ENCODE results near the gene STX3.
"Not testable (repeated sequence)": the region's sequence is repeated elsewhere in the genome, so short reads cannot be mapped to it uniquely, and the experiment has no call there.

STX3 gene

GRCh38 chr11:59791639-59792038, 36.5 kb downstream of the STX3 start:
- DNase-seq (ENCODE audit: low spot score): no peak

- no peak for DNase-seq (ENCODE audit: low spot score)
These were observed 37.3 kb downstream of the STX3 start for GRCh38 chr11:59792507-59792906.

GRCh38 chr11:59794417-59794816, 39.2 kb downstream of the STX3 start:
- no peak for DNase-seq (ENCODE audit: low spot score)

GRCh38 chr11:59800390-59801025, 45.3 kb downstream of the STX3 start:
- DNase-seq (ENCODE audit: low spot score): no peak

DNA sequence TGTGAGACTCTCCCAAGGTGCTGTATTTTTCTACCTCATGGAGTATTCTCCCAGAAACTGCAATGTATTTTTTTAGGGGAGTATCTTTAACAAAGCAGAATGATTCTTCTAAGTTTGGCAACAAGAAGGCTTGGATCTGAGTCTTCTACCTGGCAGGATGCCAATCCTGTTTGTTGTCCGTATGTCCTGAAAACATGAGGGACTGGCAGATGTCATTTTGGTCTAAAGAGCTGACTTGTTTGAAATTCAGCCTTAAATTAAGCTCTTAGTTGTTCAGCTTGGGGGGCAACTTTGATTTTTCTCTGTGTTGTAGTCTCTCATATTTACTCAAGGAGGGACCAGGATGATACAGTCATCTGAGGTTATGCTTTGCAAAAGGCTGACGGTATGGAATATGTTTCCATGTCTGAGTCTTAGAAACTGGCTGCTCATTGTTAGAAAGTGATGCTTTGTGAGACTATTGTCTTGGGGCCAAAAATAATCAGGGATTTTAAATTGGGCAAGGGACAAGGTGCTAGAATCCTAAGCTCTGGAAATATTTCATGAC, 46.1 kb downstream of the STX3 start:
- no peak for DNase-seq (ENCODE audit: low spot score)

- DNase-seq (ENCODE audit: low spot score): no peak
These were observed 46.9 kb downstream of the STX3 start for GRCh38 chr11:59801981-59802638.

- DNase-seq (ENCODE audit: low spot score): peak; percentile 75
These were observed 47.5 kb downstream of the STX3 start for GRCh38 chr11:59802639-59803176.

DNA sequence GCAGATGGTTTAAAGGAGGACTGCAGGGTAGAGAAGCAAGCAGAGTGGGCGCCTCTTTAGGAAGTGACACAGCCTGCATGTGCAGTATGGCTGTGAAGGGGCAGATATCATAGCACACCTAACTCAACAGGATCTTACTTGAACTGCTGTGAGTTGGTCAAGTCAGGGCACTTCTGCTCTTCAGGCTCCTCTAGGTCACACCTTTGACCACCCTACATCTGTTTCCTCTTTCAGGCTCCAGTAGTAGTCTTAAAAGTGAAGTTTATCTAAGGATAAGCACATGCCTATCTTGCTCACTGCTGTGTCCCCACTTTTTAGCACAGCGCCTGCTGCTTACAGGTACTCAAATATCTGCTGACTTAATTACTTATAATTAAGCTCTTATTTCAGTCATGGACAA, 48.9 kb downstream of the STX3 start:
- no peak for DNase-seq (ENCODE audit: low spot score)

DNA sequence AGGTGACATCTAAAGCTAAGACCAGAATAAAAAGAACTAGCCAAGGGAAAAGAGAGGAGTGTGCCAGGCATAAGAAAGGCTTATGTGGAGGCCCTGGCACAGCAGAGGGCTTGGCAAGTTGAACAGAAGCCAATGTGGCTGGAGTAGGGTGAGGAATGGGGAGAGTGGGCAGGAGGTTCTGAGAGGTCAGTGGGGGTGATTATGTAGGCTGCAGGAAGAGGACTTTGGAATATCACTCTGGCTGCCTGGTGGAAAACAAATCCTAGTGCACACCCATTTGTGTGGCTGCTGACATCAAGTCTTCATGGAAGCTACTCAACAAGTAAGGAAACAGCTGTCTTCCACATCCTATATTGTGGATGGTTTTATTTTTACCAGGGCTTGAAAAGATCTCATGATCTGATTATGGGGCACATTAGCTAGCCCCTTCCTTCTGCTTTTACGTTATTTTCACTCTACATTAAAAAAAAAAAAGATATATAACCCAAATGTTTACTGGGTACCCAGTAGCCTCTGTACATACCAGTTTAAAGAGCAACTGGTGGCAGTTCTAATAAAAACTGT, 52.0 kb downstream of the STX3 start:
- DNase-seq (ENCODE audit: low spot score): no peak

GRCh38 chr11:59810189-59810910, 55.2 kb downstream of the STX3 start, which contains the start of gene MRPL16:
Gene MRPL16 (minus strand): TSS chr11:59810778. CDS start chr11:59810658, 120 bp downstream.
- DNase-seq (ENCODE audit: low spot score): peak; percentile 90

- DNase-seq (ENCODE audit: low spot score): no peak
These were observed 55.7 kb downstream of the STX3 start for GRCh38 chr11:59810911-59811259.

- no peak for DNase-seq (ENCODE audit: low spot score)
These were observed 57.0 kb downstream of the STX3 start for GRCh38 chr11:59812220-59812619.

DNA sequence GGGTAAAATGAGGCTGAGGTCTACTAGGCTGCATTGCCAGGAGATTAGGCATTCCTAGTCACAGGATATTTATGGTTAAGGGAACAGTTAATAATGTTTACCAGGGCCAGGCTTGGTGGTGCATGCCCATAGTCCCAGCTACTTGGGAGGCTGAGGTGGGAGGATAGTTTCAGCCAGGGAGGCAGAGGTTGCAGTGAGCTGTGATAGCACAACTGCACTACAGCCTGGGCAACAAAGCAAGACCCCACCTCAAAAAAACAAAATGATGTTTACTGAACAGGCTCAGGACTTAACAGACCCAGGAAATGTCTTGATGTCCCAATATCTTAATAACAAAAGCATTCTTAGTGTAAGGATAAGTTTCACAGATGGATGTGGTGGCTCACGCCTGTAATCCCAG, 58.2 kb downstream of the STX3 start:
- no peak for DNase-seq (ENCODE audit: low spot score)

DNA sequence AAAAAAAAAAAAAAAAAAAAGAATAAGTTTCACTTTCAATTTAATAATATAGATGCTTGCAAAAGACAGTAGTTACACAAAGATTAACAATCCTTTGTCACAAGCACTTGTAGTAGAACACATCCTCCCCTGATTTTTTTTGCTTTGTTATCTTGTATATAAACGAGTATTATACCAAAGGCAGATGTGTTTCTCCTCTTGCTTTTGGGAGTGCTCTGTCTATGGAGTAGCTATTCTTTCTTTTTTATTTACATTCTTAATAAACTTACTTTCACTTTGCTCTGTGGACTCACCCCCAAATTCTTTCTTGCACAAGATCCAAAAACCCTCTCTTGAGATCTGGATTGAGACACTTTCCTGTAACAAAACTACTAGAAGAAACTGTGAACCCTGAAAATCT, 58.8 kb downstream of the STX3 start:
- no peak for DNase-seq (ENCODE audit: low spot score)

DNA sequence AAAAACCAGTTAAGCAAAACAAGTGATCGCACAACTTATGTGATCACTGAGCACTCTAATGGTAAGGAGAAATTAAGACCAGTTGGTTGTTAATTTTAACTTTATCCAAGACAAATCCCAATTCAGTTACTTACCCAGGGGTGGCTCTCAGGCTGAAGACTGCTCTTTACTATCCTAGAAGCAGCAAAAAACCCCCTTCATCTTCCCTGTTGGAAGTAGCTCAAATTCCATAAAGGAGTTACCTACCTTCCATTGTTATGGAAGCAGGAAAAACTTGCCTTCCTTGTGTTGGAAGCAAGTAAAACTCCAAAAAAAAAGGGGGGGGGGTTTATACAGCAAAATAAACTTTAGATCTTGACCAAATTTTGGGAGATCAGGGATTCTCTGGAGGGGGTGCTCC, 60.6 kb downstream of the STX3 start:
- no peak for DNase-seq (ENCODE audit: low spot score)

GRCh38 chr11:59816434-59816833, 61.3 kb downstream of the STX3 start:
- DNase-seq (ENCODE audit: low spot score): not testable (repeated sequence)

DNA sequence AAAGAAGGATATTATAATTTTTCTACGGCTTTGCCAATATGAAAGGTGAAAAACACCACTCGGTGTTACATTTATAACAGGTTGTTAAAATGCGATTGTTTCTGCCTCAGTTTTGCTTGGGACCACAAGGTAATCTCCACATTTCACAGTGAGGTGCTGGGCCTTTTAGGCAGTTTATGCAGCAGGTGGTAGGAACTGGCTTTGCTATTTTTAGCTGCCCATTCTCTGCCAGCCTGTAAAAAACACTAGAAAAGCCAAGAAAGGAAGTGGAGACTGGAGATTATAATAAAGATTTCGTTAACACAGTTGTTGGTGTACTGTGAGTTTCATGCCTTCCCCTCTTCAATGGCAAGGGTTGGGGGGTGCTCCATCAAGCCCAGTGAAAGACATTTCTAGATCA, 63.4 kb downstream of the STX3 start:
- no peak for DNase-seq (ENCODE audit: low spot score)

- peak; percentile 63 for DNase-seq (ENCODE audit: low spot score)
These were observed 67.9 kb downstream of the STX3 start for GRCh38 chr11:59822989-59823566.

- no peak for DNase-seq (ENCODE audit: low spot score)
These were observed 74.2 kb downstream of the STX3 start for GRCh38 chr11:59829358-59829757.

- no peak for DNase-seq (ENCODE audit: low spot score)
These were observed 78.4 kb downstream of the STX3 start for GRCh38 chr11:59833602-59834001.

- no peak for DNase-seq (ENCODE audit: low spot score)
These were observed 84.4 kb downstream of the STX3 start for GRCh38 chr11:59839615-59840014.

DNA sequence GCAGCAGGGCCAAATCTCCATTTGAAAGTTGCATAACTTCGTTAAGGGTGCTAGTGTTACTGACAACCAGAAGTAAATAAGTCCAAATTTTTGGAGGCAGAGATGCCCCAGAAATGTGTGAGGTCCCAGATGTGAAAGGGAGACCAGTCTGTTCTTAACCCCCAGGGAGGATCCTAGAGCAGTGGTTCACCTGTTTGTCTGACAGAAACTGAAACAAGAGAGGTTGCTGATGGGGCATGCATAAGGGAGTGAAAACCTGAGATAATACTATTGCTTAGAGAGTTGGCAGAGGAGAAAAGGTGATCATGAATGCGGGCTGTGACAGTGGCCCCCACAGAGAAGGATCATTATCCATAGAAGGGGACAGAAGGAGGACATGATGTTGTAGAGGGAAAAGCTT, 86.3 kb downstream of the STX3 start:
- no peak for DNase-seq (ENCODE audit: low spot score)

All from cerebellar cortex (tissue), 1 donor.